H9 (cell line): Measurements from ENCODE around the gene NPAS3. TPM values are rescaled to one million over a fixed set of nuclear protein-coding genes. Genes with fewer than 3 reads are reported as not detected.

Experiments
- DNase-seq: peaks from one replicate; pipeline ENCODE4 v3.0.0-alpha.2; 2017
- H2AFZ ChIP-seq: one replicate; pipeline ENCODE4 v1.6.1; 2013; ENCODE audit warnings: mild to moderate bottlenecking, low read length, control low read depth, moderate library complexity
- H2AK5ac ChIP-seq: 2 replicates; pipeline ENCODE4 v1.6.1; 2013; ENCODE audit warnings: low read length, control low read depth, mixed read lengths; ENCODE audit not compliant: insufficient read length
- H2BK120ac ChIP-seq: one replicate; pipeline ENCODE4 v1.6.1; 2013; ENCODE audit warnings: low read depth, mild to moderate bottlenecking, low read length, control low read depth, inconsistent platforms; ENCODE audit not compliant: poor library complexity, severe bottlenecking
- H2BK12ac ChIP-seq: 2 replicates; pipeline ENCODE4 v1.6.1; 2013; ENCODE audit warnings: low read length, control low read depth, mixed read lengths, low read depth; ENCODE audit not compliant: insufficient read length
- H2BK15ac ChIP-seq: 2 replicates; pipeline ENCODE4 v1.6.1; 2013; ENCODE audit warnings: low read depth, low read length, control low read depth
- H2BK20ac ChIP-seq: one replicate; pipeline ENCODE4 v1.6.1; 2013; ENCODE audit warnings: low read depth, mild to moderate bottlenecking, low read length, control low read depth, inconsistent platforms; ENCODE audit not compliant: poor library complexity, severe bottlenecking
- H2BK5ac ChIP-seq: 2 replicates; pipeline ENCODE4 v1.6.1; 2013; ENCODE audit warnings: low read length, control low read depth, mixed read lengths; ENCODE audit not compliant: insufficient read length
- H3K14ac ChIP-seq: 2 replicates; pipeline ENCODE4 v1.6.1; 2013; ENCODE audit warnings: low read length, control low read depth; ENCODE audit not compliant: insufficient read depth
- H3K18ac ChIP-seq: 2 replicates; pipeline ENCODE4 v1.6.1; 2013; ENCODE audit warnings: low read depth, mild to moderate bottlenecking, mixed read lengths, low read length, control low read depth; ENCODE audit not compliant: insufficient read length
- H3K23ac ChIP-seq: 2 replicates; pipeline ENCODE4 v1.6.1; 2013; ENCODE audit warnings: low read length, control low read depth, mixed read lengths, low read depth; ENCODE audit not compliant: insufficient read length
- H3K23me2 ChIP-seq: 2 replicates; pipeline ENCODE4 v1.6.1; 2013; ENCODE audit warnings: low read depth, mild to moderate bottlenecking, mixed read lengths, low read length, control low read depth; ENCODE audit not compliant: insufficient read length, poor library complexity, severe bottlenecking
- H3K27ac ChIP-seq: 2 replicates; pipeline ENCODE4 v1.5.1; 2013; ENCODE audit warnings: low read length, control low read depth, mixed read lengths, low read depth; ENCODE audit not compliant: insufficient read length
- H3K27me3 ChIP-seq: 2 replicates; pipeline ENCODE4 v1.6.1; 2013; ENCODE audit warnings: low read length, control low read depth, inconsistent platforms; ENCODE audit not compliant: insufficient read depth
- H3K4ac ChIP-seq: 2 replicates; pipeline ENCODE4 v1.6.1; 2013; ENCODE audit warnings: low read depth, mild to moderate bottlenecking, control low read depth, inconsistent platforms, low read length, moderate library complexity
- H3K4me1 ChIP-seq: 2 replicates; pipeline ENCODE4 v1.6.1; 2013; ENCODE audit warnings: low read length, control low read depth, inconsistent platforms; ENCODE audit not compliant: insufficient read depth
- H3K4me2 ChIP-seq: 2 replicates; pipeline ENCODE4 v1.6.1; 2013; ENCODE audit warnings: low read length, control low read depth, mixed read lengths; ENCODE audit not compliant: insufficient read length, insufficient read depth
- H3K56ac ChIP-seq: 2 replicates; pipeline ENCODE4 v1.6.1; 2013; ENCODE audit warnings: low read depth, mild to moderate bottlenecking, mixed read lengths, low read length, control low read depth; ENCODE audit not compliant: insufficient read length
- H3K79me1 ChIP-seq: 2 replicates; pipeline ENCODE4 v1.6.1; 2013; ENCODE audit warnings: low read depth, mild to moderate bottlenecking, moderate library complexity, low read length, control low read depth, inconsistent platforms; ENCODE audit not compliant: insufficient read depth, poor library complexity, severe bottlenecking
- H3K79me2 ChIP-seq: 2 replicates; pipeline ENCODE4 v1.6.1; 2013; ENCODE audit warnings: low read length, control low read depth, inconsistent platforms; ENCODE audit not compliant: insufficient read depth
- H3K9ac ChIP-seq: 2 replicates; pipeline ENCODE4 v1.6.1; 2013; ENCODE audit warnings: low read length, control low read depth, mixed read lengths; ENCODE audit not compliant: insufficient read length; ENCODE audit errors: extremely low read depth
- H3K9me3 ChIP-seq: one replicate; pipeline ENCODE4 v1.6.1; 2013; ENCODE audit warnings: low read depth, low read length, inconsistent platforms; ENCODE audit not compliant: control insufficient read depth
- H3T11ph ChIP-seq: one replicate; pipeline ENCODE4 v1.6.1; 2013; ENCODE audit warnings: mild to moderate bottlenecking, low read length, control low read depth, inconsistent platforms
- H4K20me1 ChIP-seq: one replicate; pipeline ENCODE4 v1.6.1; 2013; ENCODE audit not compliant: control insufficient read depth, insufficient read length, insufficient read depth
- H4K5ac ChIP-seq: 2 replicates; pipeline ENCODE4 v1.6.1; 2013; ENCODE audit warnings: low read depth, mild to moderate bottlenecking, mixed read lengths, low read length, control low read depth; ENCODE audit not compliant: insufficient read length
- H4K8ac ChIP-seq: replicated peaks from 2 replicates; pipeline ENCODE4 v1.6.1; 2013; ENCODE audit warnings: low read length, control low read depth, mixed read lengths, low read depth; ENCODE audit not compliant: insufficient read length
- H4K91ac ChIP-seq: 2 replicates; pipeline ENCODE4 v1.6.1; 2013; ENCODE audit warnings: low read depth, mild to moderate bottlenecking, moderate library complexity, mixed read lengths, low read length, control low read depth; ENCODE audit not compliant: insufficient read length
- H3K27ac Mint-ChIP-seq, 3 experiments: 2 replicates in 2 of 3; 3 replicates in 1 of 3; pipeline ENCODE4 v1.8.0; 2020 to 2021; ENCODE audit warnings: mixed read lengths in 3 of 3, mild to moderate bottlenecking in 1 of 3, moderate library complexity in 1 of 3
- H3K27me3 Mint-ChIP-seq: 2 replicates; pipeline ENCODE4 v1.8.0; 2021; ENCODE audit warnings: low read depth, mild to moderate bottlenecking, moderate library complexity, mixed read lengths
- H3K36me3 Mint-ChIP-seq, 3 experiments: 2 replicates in 2 of 3; 3 replicates in 1 of 3; pipeline ENCODE4 v1.8.0; 2020 to 2021; ENCODE audit warnings: low read depth in 3 of 3, mixed read lengths in 3 of 3; ENCODE audit not compliant: insufficient read depth in 1 of 3
- H3K4me1 Mint-ChIP-seq, 2 experiments: 2 replicates each; pipeline ENCODE4 v1.8.0; 2020; ENCODE audit warnings: mixed read lengths in 2 of 2
- H3K4me3 Mint-ChIP-seq, 2 experiments: 2 replicates in 1 of 2; 3 replicates in 1 of 2; pipeline ENCODE4 v1.8.0; 2020 to 2021; ENCODE audit warnings: mild to moderate bottlenecking in 2 of 2, mixed read lengths in 2 of 2, moderate library complexity in 1 of 2
- H3K9me3 Mint-ChIP-seq, 2 experiments: 2 replicates in 1 of 2; 3 replicates in 1 of 2; pipeline ENCODE4 v1.8.0; 2020; ENCODE audit warnings: mild to moderate bottlenecking in 2 of 2, mixed read lengths in 2 of 2, moderate library complexity in 1 of 2
- WGBS: extraction: QIAGEN DNeasy Blood & Tissue Kit; methylation state at CpG from one replicate; pipeline ENCODE4 v1.1.7; 2013; ENCODE audit warnings: missing lambda C conversion rate, low lambda C conversion rate, mixed read lengths; ENCODE audit not compliant: insufficient read length; ENCODE audit errors: extremely low coverage; 5-methylcytosine and 5-hydroxymethylcytosine counted together
- total RNA-seq: library from RNA; stranded (reverse); gene quantifications from 2 replicates; pipeline ENCODE4 v1.2.1, GENCODE V29; 2021
- TF ChIP-seq, protein P1 (sequence below): fragments of 200-600 bp; sonication (generic); conservative IDR thresholded peaks from 3 replicates; pipeline ENCODE4 v1.8.0; 2021; ENCODE audit warnings: antibody characterized with exemption, mild to moderate bottlenecking

NPAS3 gene
- total RNA-seq, 1 experiment from 2014 or later, result 0.17 TPM

DNA sequence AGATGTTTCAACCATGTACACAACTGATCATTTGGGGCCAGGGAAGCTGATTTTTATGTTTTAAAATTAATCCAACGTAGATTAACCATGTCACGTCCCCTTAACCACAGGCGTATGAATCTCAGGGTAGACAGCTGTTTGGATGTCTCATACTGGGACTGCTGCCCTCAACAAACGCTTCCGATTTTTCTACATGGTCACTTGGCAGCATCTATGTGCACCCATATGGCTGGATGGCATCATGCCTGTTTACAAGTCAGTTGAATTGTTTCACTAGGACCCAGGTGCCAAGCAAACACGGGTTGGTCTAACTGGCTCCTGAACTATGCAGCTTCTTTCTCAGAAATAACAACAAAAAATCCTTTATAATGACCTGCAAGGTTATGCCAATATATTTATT lies 393.8 kb downstream of the NPAS3 start:
- H3K4ac ChIP-seq, result no peak overlapping the region
- Mint-ChIP-seq H3K27me3 (no peaks in the 10 kb centered on the region), H3K36me3 (peaks cover 5 to 11% (median 5%) of the 10 kb centered on the region in 3 experiments; a peak in 4 of 7 replicates), H3K9me3 (peaks cover 7 to 8% of the 10 kb centered on the region in 2 experiments), H3K4me3 (no peak overlapping the region), H3K4me1 (no peaks in the 10 kb centered on the region), H3K27ac (no peak overlapping the region)
- TF ChIP-seq, protein P1, sequence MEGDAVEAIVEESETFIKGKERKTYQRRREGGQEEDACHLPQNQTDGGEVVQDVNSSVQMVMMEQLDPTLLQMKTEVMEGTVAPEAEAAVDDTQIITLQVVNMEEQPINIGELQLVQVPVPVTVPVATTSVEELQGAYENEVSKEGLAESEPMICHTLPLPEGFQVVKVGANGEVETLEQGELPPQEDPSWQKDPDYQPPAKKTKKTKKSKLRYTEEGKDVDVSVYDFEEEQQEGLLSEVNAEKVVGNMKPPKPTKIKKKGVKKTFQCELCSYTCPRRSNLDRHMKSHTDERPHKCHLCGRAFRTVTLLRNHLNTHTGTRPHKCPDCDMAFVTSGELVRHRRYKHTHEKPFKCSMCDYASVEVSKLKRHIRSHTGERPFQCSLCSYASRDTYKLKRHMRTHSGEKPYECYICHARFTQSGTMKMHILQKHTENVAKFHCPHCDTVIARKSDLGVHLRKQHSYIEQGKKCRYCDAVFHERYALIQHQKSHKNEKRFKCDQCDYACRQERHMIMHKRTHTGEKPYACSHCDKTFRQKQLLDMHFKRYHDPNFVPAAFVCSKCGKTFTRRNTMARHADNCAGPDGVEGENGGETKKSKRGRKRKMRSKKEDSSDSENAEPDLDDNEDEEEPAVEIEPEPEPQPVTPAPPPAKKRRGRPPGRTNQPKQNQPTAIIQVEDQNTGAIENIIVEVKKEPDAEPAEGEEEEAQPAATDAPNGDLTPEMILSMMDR, result no peak
- H3T11ph ChIP-seq, result no peak overlapping the region
- no peak overlapping the region for H2AK5ac ChIP-seq
- no peaks in the 10 kb centered on the region for H3K9me3 ChIP-seq
- H3K23me2 ChIP-seq, result no peaks in the 10 kb centered on the region
- no peak overlapping the region for H2AFZ ChIP-seq
- no peaks in the 10 kb centered on the region for H3K79me2 ChIP-seq
- WGBS, result no CpG with 5 or more reads among the region's 6 CpGs
- H3K27ac ChIP-seq, result no peak overlapping the region
- H2BK15ac ChIP-seq, result no peak overlapping the region
- H3K56ac ChIP-seq, result no peak overlapping the region
- no peak overlapping the region for H3K9ac ChIP-seq
- no peak overlapping the region for H4K91ac ChIP-seq
- H3K27me3 ChIP-seq, result no peaks in the 10 kb centered on the region
- no peak for DNase-seq
- H3K23ac ChIP-seq, result no peak overlapping the region
- H3K79me1 ChIP-seq, result no peaks in the 10 kb centered on the region
- no peak overlapping the region for H2BK5ac ChIP-seq
- no peak overlapping the region for H2BK120ac ChIP-seq
- H2BK20ac ChIP-seq, result no peak overlapping the region
- H3K14ac ChIP-seq, result no peak overlapping the region
- no peaks in the 10 kb centered on the region for H3K4me1 ChIP-seq
- no peak overlapping the region for H2BK12ac ChIP-seq
- H3K18ac ChIP-seq, result no peak overlapping the region
- no peak overlapping the region for H3K4me2 ChIP-seq
- no peak overlapping the region for H4K8ac ChIP-seq
- no peak overlapping the region for H4K5ac ChIP-seq
- no peaks in the 10 kb centered on the region for H4K20me1 ChIP-seq
